Stimulated activated CD8-positive, alpha-beta memory T cell treated with anti-CD3 and anti-CD28 coated beads, Interleukin-2, amount 100 ng/mL, for 1 hour (primary cell): ENCODE data around the gene STXBP5L.
"Not testable (repeated sequence)": the region's sequence is repeated elsewhere in the genome, so short reads cannot be mapped to it uniquely, and the experiment has no call there.

Source experiments
- DNase-seq, 2 donors: peaks; one replicate each; pipeline ENCODE4 v3.0.0-alpha.2; 2020; ENCODE audit warnings: low read depth in 2 of 2

STXBP5L gene

DNA sequence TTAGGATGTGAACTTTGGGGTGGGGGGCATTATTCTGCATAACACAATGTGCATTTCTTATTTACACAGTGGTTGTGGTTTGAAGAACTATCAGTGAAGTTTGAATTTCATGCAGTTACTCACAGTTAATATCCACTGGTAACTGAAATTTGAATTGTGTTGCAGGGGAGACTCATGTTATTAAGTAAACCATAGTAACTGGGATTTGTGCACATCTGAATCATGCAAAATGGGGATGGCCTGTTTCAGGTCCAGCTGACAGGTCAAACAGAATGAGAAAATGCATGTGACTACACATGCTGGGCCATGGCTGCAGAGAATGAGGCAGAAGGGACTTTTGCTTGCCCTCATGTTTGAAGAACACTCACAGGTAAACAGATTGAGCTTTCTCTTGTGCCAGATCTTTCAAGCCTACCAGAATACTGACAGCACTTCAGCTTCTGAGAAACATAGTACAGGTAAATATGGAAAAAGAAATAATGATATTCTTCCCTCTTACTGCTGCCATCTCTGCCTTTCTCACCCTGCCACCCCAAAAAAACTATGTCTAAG is 522.7 kb downstream of the STXBP5L start:
- no peak for DNase-seq

DNA sequence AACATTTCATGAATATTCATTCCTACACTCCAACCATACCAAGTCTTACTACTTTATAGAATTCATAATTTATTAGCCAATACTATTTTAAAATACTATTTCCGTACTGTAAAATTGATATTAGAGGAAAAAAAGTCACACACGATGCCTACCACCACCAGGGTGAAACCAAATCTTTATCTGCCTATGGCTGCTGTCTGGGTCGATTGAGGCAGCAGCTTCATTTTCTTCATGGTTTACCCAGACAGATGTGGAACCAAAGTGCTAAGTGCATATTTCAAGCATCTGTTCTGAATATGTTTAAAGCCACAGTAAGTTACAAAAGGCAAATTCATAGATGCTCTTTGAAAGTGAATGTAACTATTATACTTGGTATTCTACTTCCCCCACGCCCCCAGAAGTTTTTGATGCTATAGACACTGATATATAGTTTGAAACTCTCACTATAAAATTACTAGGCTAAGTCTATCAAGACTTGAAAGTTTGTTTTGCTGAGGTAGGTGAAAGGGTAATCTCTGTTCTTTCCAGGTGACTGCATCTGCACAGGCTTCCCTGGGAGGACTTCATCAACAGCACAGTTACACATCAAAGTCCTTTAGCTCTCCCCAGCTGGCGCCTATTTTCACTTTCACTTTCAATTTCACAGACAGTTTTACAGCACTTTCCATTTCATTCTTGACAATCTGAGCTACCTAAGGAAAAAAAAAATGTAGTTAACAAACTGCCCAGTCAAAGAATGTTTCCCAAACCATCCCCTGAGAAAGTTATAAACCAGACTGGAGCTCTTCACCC is 523.9 kb downstream of the STXBP5L start:
- peak; percentile 11 to 19 for DNase-seq

DNA sequence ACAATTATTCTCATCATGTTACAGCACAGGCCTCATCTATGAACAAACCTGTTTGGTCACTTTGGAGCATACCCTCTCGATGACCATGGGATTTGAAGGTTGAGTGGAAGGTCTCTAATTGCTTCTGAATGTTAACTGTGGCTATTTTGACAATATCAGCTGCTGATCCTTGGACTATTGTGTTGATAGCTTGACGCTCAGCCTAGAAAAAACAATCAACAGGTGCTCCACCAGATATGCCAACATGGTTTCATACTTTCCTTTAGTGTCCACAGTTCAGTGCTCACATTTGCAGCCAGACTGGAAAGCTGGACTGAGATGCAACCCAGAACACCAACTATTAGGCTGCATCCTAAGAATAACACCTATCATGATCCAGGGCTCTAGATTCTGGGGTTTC is 528.1 kb downstream of the STXBP5L start:
- DNase-seq: no peak

DNA sequence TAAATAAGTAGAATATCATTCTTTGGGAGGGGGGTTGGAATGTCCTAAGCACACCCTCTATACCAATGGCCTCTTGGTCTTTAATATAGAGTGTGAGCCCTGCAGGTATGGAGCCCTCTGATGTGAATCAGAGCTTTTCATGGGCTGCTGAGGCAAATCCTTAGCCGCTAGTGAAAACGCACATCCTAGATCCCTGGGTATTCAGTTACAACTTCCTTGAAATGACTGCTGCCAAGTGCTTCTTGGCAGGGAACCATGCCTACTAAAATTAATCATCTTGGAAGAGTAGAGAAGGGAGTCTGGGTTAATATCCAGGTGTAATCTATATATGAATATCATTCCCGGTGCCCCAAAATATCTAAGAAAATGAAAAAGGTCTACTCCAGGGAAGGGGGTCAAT is 528.6 kb downstream of the STXBP5L start:
- DNase-seq: no peak

DNA sequence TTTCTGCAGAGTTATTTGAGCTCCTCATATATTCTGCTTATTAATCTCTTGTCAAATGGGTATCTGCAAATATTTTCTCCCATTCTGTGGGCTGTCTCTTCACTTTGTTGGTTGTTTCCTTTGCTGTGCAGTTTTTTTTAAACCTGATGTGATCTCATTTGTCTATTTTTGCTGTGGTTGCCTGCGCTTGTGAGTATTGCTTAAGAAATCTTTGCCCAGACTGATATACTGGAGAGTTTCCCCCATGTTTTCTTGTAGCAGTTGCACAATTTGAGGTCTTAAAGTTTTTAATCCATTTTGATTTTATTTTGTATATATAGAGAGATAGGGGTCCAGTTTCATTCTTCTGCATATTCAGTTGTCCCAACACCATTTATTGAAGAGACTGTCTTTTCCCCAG is 535.5 kb downstream of the STXBP5L start:
- no peak for DNase-seq

DNA sequence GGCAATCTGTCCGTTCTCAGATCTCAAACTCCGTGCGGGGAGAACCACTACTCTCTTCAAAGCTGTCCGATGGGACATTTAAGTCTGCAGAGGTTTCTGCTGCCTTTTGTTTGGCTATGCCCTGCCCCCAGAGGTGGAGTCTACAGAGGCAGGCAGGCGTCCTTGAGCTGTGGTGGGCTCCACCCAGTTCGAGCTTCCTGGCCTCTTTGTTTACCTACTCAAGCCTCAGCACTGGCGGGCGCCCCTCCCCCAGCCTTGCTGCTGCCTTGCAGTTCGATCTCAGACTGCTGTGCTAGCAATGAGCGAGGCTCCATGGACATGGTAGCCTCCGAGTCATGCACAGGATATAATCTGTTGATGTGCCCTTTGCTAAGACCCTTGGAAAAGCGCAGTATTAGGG is 543.7 kb downstream of the STXBP5L start:
- not testable (repeated sequence) for DNase-seq

DNA sequence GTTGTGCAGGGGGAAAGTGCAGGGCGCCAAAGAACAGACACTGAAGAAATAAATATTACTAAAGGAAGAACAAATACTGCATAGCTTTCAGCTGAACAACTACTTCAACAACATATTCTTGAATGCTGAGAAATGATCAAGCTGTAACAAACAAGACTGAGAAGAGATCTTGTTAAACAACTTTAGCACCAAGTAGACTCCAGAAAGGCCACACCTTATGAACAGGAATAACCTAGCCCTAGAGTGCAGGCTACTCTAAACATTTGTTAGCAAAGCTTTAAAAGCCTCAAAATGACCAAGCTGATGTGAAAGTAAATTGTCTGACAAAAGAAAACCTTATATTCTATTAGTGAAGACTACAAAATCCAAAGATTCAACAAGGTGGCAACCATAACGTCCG is 554.6 kb downstream of the STXBP5L start:
- no peak for DNase-seq

DNA sequence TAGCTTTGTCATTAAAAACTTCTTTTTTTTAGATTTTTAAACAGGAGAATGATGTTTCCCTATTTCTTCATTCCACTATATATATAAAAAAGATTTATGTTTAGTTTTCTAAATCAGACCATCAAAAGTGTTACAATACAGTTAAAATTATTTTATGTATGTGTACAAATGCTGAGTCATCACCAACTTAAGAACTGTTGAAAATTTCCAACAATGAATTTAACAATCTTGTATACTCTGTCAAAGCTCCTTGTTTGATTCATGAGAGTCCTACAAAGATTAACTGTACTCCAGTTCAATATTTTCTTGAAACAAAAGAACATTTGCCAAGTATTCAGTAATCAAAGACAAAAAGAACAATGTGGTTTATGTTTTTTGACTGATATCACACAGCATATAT is 555.7 kb downstream of the STXBP5L start:
- no peak for DNase-seq

DNA sequence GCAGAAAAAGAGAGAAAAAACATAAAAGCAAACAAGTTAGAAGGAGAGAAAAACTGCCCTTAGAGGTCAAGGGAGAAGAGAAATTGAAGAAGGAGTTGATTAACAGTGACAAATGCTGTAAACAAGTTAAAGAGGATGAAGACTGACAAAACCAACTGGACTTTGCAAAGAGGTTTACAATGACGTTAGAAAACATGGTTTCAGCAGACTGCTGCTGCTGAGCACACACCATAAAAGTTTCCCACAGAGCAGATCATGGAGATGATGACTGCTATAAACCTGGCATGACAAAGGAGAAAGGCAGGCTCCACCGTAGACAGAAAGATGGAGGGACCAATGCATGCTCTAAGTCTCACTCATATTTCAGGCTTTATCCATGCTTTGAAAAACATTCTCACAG is 559.1 kb downstream of the STXBP5L start:
- DNase-seq: no peak

DNA sequence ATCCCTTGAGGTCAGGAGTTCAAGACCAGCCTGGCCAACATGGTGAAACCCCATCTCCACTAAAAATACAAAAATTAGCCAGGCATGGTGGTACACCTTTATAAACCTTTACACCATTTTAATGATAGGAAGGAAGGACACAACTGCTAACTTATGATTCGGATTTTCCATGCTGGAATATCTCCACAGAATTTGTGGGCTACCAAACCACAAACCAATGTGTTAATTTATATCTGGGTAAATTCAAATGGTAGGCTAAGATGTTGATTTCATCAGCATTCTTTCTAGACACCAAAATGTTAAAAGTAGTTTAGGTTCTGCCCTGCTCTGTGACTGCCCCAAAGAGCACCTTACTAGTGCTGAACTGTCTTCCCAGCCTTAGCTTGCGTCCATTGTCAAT is 565.0 kb downstream of the STXBP5L start:
- DNase-seq: no peak
